ENCODE data around the gene TBX5. TPM values are rescaled to one million over a fixed set of nuclear protein-coding genes. Genes with fewer than 3 reads are reported as not detected.

The TBX5 gene
- not detected in 2 replicates for total RNA-seq (2014; rRNA removed; shearing (Covaris generic))

DNA sequence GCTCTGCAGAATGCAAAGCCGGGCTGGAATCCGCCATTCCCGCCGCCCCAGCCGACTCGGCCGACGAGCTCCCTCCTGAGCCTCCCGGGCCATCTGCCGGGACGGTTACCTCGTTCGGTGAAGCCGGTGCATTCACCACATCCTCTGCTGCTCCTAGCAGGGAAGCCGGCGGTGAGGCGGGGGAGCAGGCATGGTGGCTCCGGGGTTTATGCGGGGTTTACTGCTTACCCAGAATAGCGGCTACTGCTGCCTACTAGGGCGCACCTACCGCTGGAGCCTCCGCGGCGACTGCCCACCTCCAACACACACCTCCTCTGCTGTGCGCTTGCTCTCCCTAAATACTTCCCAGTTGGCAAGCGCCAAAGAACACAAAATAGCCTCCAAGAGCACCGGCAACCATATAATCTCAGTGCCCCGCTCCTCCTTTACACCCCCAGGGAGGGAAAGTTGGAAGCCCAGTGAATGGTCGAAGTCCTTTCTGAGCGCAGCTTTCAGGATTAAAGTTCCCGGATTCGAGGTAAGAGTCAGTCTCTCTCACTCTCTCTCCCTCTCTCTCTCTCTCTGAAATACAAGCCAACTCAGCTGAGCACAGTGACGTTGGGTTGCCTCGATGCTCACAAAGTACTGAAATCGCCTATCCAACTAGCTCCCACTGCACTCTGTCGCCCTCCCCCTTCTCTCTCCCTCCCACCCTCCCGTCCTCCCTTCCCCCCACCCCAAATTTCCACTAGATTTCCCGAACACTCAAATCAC, at the start of gene TBX5:
TSS of gene TBX5 (minus strand) at position 626 of the 753 bp plus-strand sequence. CDS start 2,246 bp downstream, outside the sequence.
- DNase-seq (ENCODE audit: low read depth) = no peak

GRCh38 chr12:114451657-114452056, 45.7 kb upstream of the TBX5 start:
- DNase-seq (ENCODE audit: low read depth) = no peak

- DNase-seq (ENCODE audit: low read depth) = no peak
Measured at GRCh38 chr12:114450515-114451300, 44.8 kb upstream of the TBX5 start.

- no peak for DNase-seq (ENCODE audit: low read depth)
Measured at GRCh38 chr12:114450019-114450418, 44.1 kb upstream of the TBX5 start.

- no peak for DNase-seq (ENCODE audit: low read depth)
Measured at GRCh38 chr12:114448618-114448933, 42.6 kb upstream of the TBX5 start.

DNA sequence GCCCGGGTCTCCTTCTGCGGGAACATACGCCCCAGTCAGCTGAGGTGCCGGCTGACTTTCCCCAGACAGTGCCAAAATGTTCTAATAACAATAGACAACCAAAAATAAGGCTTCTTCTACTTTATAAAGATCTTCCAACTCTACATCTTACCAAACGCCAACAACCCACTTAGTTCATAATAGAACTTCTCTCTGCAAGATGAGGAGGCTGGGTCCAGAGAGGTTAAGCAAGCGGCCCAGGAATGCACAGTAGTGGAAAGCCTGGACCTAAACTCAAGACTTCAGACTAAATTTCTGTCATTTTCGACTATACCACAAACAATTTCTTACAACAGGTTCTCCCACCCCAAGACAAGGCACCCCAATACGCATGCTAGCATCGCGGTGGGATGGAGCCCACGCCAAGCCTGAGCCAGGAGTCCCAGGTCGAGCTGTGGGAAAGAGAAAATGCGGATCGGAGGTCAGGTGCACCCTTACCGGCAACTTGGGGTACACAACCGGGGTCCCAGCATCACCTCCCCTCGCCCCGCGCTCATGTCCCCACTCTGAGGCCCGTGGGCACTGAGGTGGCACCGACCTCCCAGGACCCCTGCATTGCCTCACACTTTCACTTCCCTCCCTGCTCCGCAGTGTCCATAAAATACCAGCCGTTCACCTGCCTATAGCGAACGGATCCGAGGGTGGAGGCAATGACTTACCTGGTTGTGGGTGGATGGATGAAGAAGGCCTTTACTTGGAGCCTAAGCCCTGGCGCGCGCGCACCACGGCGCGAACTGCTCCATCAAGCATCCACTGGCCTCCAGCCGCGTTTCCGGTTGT, 42.1 kb upstream of the TBX5 start:
- no peak for DNase-seq (ENCODE audit: low read depth)

DNA sequence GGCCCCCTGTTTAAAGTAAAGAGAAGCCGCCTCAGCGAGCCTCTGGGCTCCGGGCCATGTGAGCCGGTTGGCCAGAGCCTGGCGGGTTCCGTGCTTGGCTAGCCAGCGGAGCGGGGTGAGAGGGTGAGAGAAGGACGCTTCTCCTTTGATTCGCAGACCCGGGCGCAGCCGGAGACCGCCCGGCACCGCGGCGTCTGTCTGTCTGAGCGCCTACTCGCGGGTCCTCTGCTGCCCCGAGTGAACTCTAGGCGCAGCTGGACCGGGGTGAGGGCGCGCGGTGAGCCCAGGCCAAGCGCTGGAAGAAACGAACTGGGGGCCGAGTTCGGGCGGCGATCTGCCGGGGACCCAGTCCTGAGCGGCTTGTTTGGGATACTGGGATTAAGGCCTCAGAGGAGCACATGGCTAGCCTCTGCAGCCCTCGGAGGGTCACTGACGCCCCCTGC, 41.4 kb upstream of the TBX5 start:
- DNase-seq (ENCODE audit: low read depth) = no peak

GRCh38 chr12:114445401-114446323, 39.7 kb upstream of the TBX5 start:
- DNase-seq (ENCODE audit: low read depth) = no peak

- DNase-seq (ENCODE audit: low read depth) = peak; percentile 7
Measured at GRCh38 chr12:114444422-114445279, 38.7 kb upstream of the TBX5 start.

DNA sequence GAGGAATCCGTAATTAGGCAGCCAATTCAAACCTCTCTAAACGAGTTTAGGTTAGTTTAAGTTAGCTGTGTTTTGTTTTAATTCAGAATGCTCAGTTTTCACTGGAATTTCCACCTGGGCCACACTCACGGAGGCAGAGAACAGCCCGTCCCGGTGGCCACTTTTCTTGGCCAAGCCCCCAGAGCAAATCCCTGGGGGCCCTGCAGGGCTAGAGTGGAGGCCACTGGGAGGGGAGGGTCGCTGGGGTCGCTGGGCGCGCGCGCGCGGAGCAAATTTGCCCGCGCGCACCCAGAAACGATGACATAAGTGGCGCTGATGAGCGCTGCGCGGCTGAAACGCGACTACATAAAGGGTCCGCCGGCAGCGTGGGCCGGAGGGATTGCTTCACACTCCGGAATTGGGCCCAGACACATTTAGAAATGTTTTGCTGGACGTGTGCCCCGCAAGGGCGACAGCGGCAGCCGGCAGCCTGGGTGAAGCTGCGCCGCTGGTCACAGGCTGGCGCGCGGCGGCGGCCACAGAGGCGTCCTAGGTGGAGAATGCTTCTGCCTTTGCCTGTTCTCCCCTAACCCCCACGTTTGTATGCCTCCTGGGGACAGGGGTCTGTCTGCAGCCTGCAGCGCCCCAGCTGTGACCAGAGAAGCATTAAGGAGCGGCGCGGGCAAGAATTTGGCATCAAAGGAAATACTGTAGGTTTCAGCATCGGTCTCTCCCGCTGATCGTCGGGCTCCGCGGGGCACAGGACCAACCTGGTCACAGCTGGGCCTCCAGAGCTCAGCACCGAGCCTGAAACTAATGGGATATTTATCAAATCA, 37.9 kb upstream of the TBX5 start:
- no peak for DNase-seq (ENCODE audit: low read depth)

DNA sequence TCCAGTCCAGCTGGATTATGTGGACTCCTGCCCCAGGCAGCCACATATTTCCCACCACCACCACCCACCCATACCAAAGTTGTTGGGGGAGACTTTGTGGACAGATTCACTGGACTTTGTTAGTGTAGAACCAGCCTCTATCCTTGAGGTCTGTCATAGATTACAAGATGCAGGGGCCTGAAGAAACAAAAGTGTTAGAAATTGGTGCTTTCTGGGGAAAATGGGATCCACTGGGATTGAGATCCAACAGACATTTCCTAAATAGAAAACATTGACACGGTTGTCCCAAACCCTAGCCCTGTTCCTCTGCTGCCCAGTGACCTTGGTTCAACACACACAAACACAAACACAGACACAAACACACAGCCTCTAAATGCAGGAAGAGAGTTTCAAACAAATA, 36.6 kb upstream of the TBX5 start:
- no peak for DNase-seq (ENCODE audit: low read depth)

DNA sequence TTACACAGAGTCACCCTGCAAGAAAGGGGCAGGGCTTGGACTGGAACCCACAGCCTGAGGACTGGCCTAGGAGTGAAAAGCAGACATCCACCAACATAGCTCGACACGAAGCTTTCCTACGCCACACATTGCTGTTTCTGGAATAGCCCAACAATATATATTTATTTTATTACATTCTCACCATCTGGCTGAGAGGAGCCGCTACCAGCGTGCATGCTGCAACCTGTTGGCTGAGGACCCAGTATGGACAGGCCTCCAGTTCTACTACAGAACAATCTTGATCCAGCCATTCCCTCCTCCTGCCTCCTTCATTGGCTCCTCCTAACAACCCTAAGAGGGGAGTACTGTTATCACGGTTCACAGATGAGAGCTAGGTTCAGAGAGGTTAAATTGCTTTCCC, 35.6 kb upstream of the TBX5 start:
- no peak for DNase-seq (ENCODE audit: low read depth)

- no peak for DNase-seq (ENCODE audit: low read depth)
Measured at GRCh38 chr12:114441039-114441383, 35.1 kb upstream of the TBX5 start.

DNA sequence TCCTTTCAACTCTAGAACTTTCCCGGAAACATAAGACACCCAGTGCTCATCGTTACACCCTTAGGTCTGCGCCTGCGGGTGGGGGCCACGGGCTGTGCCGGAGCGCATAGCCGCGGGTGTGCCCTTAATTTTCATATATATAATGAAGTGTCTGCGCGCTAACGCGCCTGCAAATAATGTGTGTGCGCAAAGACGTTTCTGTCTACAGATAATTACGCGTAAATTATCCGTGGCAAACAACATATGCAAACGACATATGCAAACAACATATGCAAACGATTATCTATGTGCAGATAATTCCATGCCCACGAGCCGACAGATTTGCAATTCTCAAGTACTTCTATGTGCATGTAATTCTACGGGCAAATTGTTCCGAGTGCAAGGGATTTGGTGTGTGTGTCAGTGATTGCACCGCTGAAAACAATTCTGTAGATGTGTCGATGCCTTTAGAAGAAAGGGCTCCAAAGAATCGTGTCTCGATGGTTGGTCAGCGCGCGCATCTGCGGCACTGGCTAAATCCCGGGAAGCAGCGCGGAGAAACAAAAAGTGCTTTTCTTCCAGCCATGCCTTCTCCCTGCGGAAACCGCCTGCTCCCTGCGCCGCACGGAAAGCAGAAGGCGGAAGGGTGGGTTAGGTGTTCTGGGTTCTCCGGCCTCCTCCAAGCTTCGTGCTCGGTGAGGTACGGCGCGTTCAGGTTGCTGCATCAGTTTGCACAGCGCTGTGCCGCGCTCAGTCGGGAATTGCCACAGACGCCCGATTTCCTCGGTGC, 34.5 kb upstream of the TBX5 start:
- no peak for DNase-seq (ENCODE audit: low read depth)

DNA sequence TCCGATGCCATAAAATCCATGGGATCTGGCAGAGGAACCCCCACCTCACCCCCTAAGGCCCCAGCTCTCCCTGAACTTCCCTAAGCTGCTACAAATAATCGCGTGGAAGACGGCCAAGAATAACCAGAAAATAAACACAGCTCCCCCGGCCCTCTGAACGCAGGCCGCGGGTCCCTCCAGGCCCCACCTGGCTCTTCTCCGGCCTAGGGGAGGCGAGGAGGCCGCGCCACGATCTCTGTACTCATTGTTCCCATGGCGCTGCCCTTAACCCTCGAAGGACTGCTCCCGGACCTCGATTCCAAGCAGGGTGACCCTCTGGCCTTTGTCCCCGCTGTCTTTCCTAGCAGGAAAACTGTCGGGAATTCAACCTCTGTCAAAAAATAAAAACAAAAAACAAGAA, 33.9 kb upstream of the TBX5 start:
- no peak for DNase-seq (ENCODE audit: low read depth)

- no peak for DNase-seq (ENCODE audit: low read depth)
Measured at GRCh38 chr12:114439261-114439683, 33.3 kb upstream of the TBX5 start.

DNA sequence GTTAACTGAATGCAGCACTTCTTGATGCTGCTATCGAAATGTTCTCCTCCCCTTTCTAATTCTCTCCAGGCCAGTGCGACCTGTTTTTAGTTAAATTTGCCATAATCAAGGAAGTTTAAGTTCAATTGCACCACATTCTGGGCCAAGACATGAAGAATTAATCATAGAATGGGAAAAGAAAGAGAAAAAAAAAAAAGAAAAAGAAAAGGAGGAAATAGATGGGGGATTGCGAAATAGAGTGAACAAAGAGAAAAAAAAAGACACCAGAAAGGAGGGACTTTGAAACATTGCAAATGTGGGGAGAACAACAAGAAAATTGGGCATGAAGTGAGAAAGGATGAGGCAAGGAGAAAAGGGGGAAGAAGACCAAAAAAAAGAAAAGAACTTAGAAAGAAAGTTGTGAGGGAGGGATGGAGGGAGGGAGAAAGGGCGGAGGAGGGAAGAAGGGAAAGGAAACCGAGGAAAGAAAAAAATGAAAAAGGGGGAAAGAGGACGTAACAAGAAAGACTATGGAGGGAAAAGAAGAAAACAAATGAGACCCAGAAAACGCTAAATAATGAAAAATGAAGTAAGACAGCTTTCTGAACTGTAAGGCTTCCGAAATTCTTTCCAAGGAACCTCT, 32.8 kb upstream of the TBX5 start:
- DNase-seq (ENCODE audit: low read depth) = no peak

DNA sequence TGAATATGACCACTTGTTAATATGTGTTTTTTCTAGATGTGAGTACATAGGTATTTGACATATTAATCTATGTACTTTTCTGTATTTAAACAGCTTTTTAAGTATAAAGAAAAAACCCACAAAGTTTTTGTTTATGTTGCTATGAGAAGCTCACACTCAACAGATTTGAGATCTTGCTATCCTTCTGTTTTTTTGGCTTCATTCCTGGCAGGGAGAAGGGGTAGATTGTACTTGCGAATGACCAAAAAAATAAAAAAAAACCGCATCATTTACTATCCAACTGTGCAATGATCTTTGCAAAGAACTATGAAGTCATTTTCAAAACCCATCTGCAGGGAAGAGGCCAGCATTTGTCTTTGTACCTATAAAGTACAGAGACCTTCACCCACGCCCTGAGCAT, 28.4 kb upstream of the TBX5 start:
- no peak for DNase-seq (ENCODE audit: low read depth)

Data from RPMI7951 (cell line).